Mucosa of descending colon (tissue), 3 donors: Measurements from ENCODE around the gene FAM110D. TPM values are rescaled to one million over a fixed set of nuclear protein-coding genes. Genes with fewer than 3 reads are reported as not detected.

Experiments used
- ATAC-seq: fragments of 200-7000 bp; cut with Tn5 transposase; one replicate; pipeline ENCODE4 v1.9.1; 2020; ENCODE audit warnings: mild to moderate bottlenecking, moderate library complexity
- DNase-seq, 3 donors: peaks; one replicate each; pipeline ENCODE4 v3.0.0-alpha.2; 2020
- H3K36me3 ChIP-seq: fragments of 200-600 bp; one replicate; pipeline ENCODE4 v1.8.0; 2021; ENCODE audit warnings: low read depth, mild to moderate bottlenecking
- H3K4me1 ChIP-seq: fragments of 200-600 bp; one replicate; pipeline ENCODE4 v1.8.0; 2021; ENCODE audit warnings: low read depth, mild to moderate bottlenecking
- H3K4me3 ChIP-seq: fragments of 200-600 bp; one replicate; pipeline ENCODE4 v1.8.0; 2021; ENCODE audit warnings: mild to moderate bottlenecking
- H3K9me3 ChIP-seq: fragments of 200-600 bp; one replicate; pipeline ENCODE4 v1.8.0; 2021; ENCODE audit warnings: mild to moderate bottlenecking
- CTCF ChIP-seq: fragments of 200-600 bp; IDR thresholded peaks from one replicate; pipeline ENCODE4 v1.8.0; 2022; ENCODE audit warnings: antibody characterized with exemption, mild to moderate bottlenecking
- intact Hi-C, 2 donors: fragments of 100-400 bp; cut with DNase I in 1 of 2; cut with micrococcal nuclease in 1 of 2; formaldehyde crosslinking; loops; one replicate each; pipeline versions ENCODE4 v1.11.0 to v1.11.1; 2022; cut with DNase I, micrococcal nuclease
- total RNA-seq, 3 donors: library from RNA; stranded (reverse); fragmentation: NEBNext Ultra II Directional in 2 of 3; extraction: Animal tissue kit (Norgen Biotek cat#: 25700) in 2 of 3; gene quantifications; one replicate each; pipeline versions ENCODE4 v1.2.1 to v1.2.4, GENCODE V29; 2021 to 2023
- donor health status: DM: no; HTN: no; CAD: no; lungs with moderate emphysema.
- donor health status: DM: no; HTN: no; CAD: no.
- donor health status: DM: no; HTN: yes; CAD: no.

The FAM110D gene
- total RNA-seq, 3 donors from 2014 or later: 0.78 to 1.5 (median 1.5) TPM

- ATAC-seq (peak; percentile 37), DNase-seq (no peak)
- Histone ChIP-seq H3K4me3 (no peak within 1 kb of the TSS), H3K9me3 (no peaks in the 10 kb centered on the region), H3K36me3 (no peaks in the 10 kb centered on the region), H3K4me1 (no peaks in the 10 kb centered on the region)
- intact Hi-C loops: no loop called here
- no peak for TF ChIP-seq CTCF
These were observed 31.6 kb downstream of the FAM110D start, which contains the start of gene CATSPER4 for GRCh38 chr1:26190373-26190987. TSS of gene CATSPER4 (plus strand) at chr1:26190602. CDS start at chr1:26190628, 26 bp downstream.

GRCh38 chr1:26191739-26192138, 32.9 kb downstream of the FAM110D start:
- intact Hi-C loops: no loop called here
- no peaks in the 10 kb centered on the region for H3K4me1 ChIP-seq
- DNase-seq (no peak), ATAC-seq (no peak)
- H3K4me3 ChIP-seq: no peak overlapping the region
- H3K36me3 ChIP-seq: no peaks in the 10 kb centered on the region
- no peaks in the 10 kb centered on the region for H3K9me3 ChIP-seq
- TF ChIP-seq CTCF: no peak

GRCh38 chr1:26195805-26196204, 36.9 kb downstream of the FAM110D start:
- Histone ChIP-seq H3K4me3 (no peak overlapping the region), H3K4me1 (no peaks in the 10 kb centered on the region), H3K36me3 (no peaks in the 10 kb centered on the region), H3K9me3 (no peaks in the 10 kb centered on the region)
- DNase-seq: no peak
- no peak for TF ChIP-seq CTCF
- intact Hi-C loops: no loop called here
- ATAC-seq: no peak

GRCh38 chr1:26197301-26197700, 38.4 kb downstream of the FAM110D start:
- DNase-seq (no peak), ATAC-seq (no peak)
- no peaks in the 10 kb centered on the region for H3K36me3 ChIP-seq
- no peak for TF ChIP-seq CTCF
- intact Hi-C loops: no loop called here
- H3K4me1 ChIP-seq: no peaks in the 10 kb centered on the region
- no peak overlapping the region for H3K4me3 ChIP-seq
- H3K9me3 ChIP-seq: no peaks in the 10 kb centered on the region

- no peak for TF ChIP-seq CTCF
These were observed 38.9 kb downstream of the FAM110D start for GRCh38 chr1:26197813-26198212.

GRCh38 chr1:26200413-26200812, 41.5 kb downstream of the FAM110D start:
- intact Hi-C loops: no loop called here

More at GRCh38 chr1:26197813-26198212, 38.9 kb downstream of the FAM110D start:
- Histone ChIP-seq H3K4me3 (no peak overlapping the region), H3K4me1 (no peaks in the 10 kb centered on the region), H3K36me3 (no peaks in the 10 kb centered on the region), H3K9me3 (no peaks in the 10 kb centered on the region)
- DNase-seq (no peak), ATAC-seq (no peak)
- intact Hi-C loops: no loop called here

More at GRCh38 chr1:26200413-26200812, 41.5 kb downstream of the FAM110D start:
- Histone ChIP-seq H3K4me3 (no peak overlapping the region), H3K36me3 (no peaks in the 10 kb centered on the region), H3K4me1 (no peaks in the 10 kb centered on the region), H3K9me3 (no peaks in the 10 kb centered on the region)
- TF ChIP-seq CTCF: no peak
- ATAC-seq (no peak), DNase-seq (no peak)
